ENCODE results near the gene AGRN. TPM values are rescaled to one million over a fixed set of nuclear protein-coding genes. Genes with fewer than 3 reads are reported as not detected.

Gene AGRN
- total RNA-seq, 1 experiment from 2014 or later: 184 TPM

- TF ChIP-seq E2F4 (CRISPR knock-in tag; IDR thresholded peaks at IDR 0.05; ENCODE audit: borderline replicate concordance, low read depth): no peak
Measured at GRCh38 chr1:1052003-1052840, 32.3 kb downstream of the AGRN start (continued).

- TF ChIP-seq ELF4 (CRISPR knock-in tag; IDR thresholded peaks at IDR 0.05; ENCODE audit: low read depth) (no peak), NFE2L1 (CRISPR knock-in tag; IDR thresholded peaks at IDR 0.05) (no peak), ETV6 (CRISPR knock-in tag; IDR thresholded peaks at IDR 0.05) (no peak), E2F4 (CRISPR knock-in tag; IDR thresholded peaks at IDR 0.05; ENCODE audit: borderline replicate concordance, low read depth) (no peak), ESRRA (CRISPR knock-in tag; IDR thresholded peaks at IDR 0.05; ENCODE audit: borderline replicate concordance) (no peak), PREB (CRISPR knock-in tag; IDR thresholded peaks at IDR 0.05; ENCODE audit: borderline replicate concordance) (no peak), ATF3 (CRISPR knock-in tag; conservative IDR thresholded peaks at IDR 0.05) (no peak), EMX1 (CRISPR knock-in tag; IDR thresholded peaks at IDR 0.05) (no peak), SMAD4 (CRISPR knock-in tag; IDR thresholded peaks at IDR 0.05) (no peak), GTF2I (CRISPR knock-in tag; conservative IDR thresholded peaks at IDR 0.05) (no peak), USF2 (CRISPR knock-in tag; IDR thresholded peaks at IDR 0.05) (no peak), ZNF423 (CRISPR knock-in tag; IDR thresholded peaks at IDR 0.05) (no peak), SMAD3 (CRISPR knock-in tag; IDR thresholded peaks at IDR 0.05; ENCODE audit: borderline replicate concordance) (no peak), ARID4B (CRISPR knock-in tag; IDR thresholded peaks at IDR 0.05; ENCODE audit: borderline replicate concordance) (no peak), ZNF425 (CRISPR knock-in tag; conservative IDR thresholded peaks at IDR 0.05) (no peak), KAT7 (CRISPR knock-in tag; IDR thresholded peaks at IDR 0.05; ENCODE audit: borderline replicate concordance) (no peak)
- ChIA-PET CTCF (no interaction called here), POLR2A (no interaction called here)
- Mint-ChIP-seq H3K36me3 (peaks cover 17% of the 10 kb centered on the region), H3K4me1 (no peaks in the 10 kb centered on the region), H3K4me3 (no peak overlapping the region), H3K27ac (no peak overlapping the region), H3K9me3 (peaks cover 6% of the 10 kb centered on the region), H3K27me3 (ENCODE audit: low read depth) (peaks cover 12% of the 10 kb centered on the region)
- ATAC-seq (no peak), DNase-seq (ENCODE audit: low spot score) (no peak)
Measured at GRCh38 chr1:1053022-1053421, 33.1 kb downstream of the AGRN start.

Data from WTC11 (cell line).